Transverse colon (tissue), 4 donors: ENCODE measurements around the gene CLMN. TPM values are rescaled to one million over a fixed set of nuclear protein-coding genes. Genes with fewer than 3 reads are reported as not detected.

ENCODE experiments used
- DNase-seq: peaks from one replicate; pipeline ENCODE4 v3.0.0-alpha.2; 2019
- H3K27ac ChIP-seq, 4 donors: fragments of 200-600 bp; sonication (generic); 2 replicates each; pipeline ENCODE4 v1.5.1; 2016 to 2018; ENCODE audit warnings: inconsistent platforms in 4 of 4
- H3K27me3 ChIP-seq: fragments of 200-600 bp; sonication (generic); 2 replicates; pipeline ENCODE4 v1.5.1; 2017; ENCODE audit warnings: inconsistent platforms
- H3K36me3 ChIP-seq, 4 donors: fragments of 200-600 bp; sonication (generic); 2 replicates each; pipeline ENCODE4 v1.5.1; 2017 to 2019; ENCODE audit warnings: inconsistent platforms in 4 of 4
- H3K4me1 ChIP-seq, 4 donors: fragments of 200-600 bp; sonication (generic); 2 replicates each; pipeline ENCODE4 v1.5.1; 2017 to 2020; ENCODE audit warnings: inconsistent platforms in 4 of 4
- H3K4me3 ChIP-seq, 4 donors: fragments of 200-600 bp; sonication (generic); 1 replicate in 1 of 4; 2 replicates in 3 of 4; pipeline versions ENCODE4 v1.5.1 to v1.6.1; 2017 to 2019; ENCODE audit warnings: inconsistent platforms in 4 of 4
- H3K9me3 ChIP-seq, 2 donors: fragments of 200-600 bp; sonication (generic); 2 replicates each; pipeline ENCODE4 v1.5.1; 2017 to 2019; ENCODE audit warnings: inconsistent platforms in 2 of 2
- CTCF ChIP-seq, 5 experiments: fragments of 200-600 bp in 3 of 5; fragments of 450-650 bp in 2 of 5; sonication (generic) in 3 of 5; IDR thresholded peaks; 1 replicate in 2 of 5; 2 replicates in 3 of 5; pipeline ENCODE4 v1.5.1; 2016 to 2017; ENCODE audit warnings: antibody characterized with exemption in 5 of 5, inconsistent platforms in 3 of 5, mild to moderate bottlenecking in 2 of 5, moderate library complexity in 1 of 5
- EP300 ChIP-seq: sonication (generic); formaldehyde crosslinking; IDR thresholded peaks from one replicate; pipeline ENCODE4 v1.6.1; 2017; ENCODE audit warnings: antibody characterized with exemption, low read depth
- POLR2A ChIP-seq: fragments of 450-650 bp; IDR thresholded peaks from one replicate; pipeline ENCODE4 v1.6.1; 2016; ENCODE audit warnings: antibody characterized with exemption, mild to moderate bottlenecking, moderate library complexity
- POLR2AphosphoS5 ChIP-seq, 3 donors: sonication (generic); formaldehyde crosslinking; IDR thresholded peaks; one replicate each; pipeline ENCODE4 v1.6.1; 2016; ENCODE audit warnings: antibody characterized with exemption in 3 of 3
- WGBS, 2 donors: methylation state at CpG; one replicate each; pipeline ENCODE4 v1.1.5; 2018; ENCODE audit warnings: low coverage in 1 of 2; 5-methylcytosine and 5-hydroxymethylcytosine counted together
- in situ Hi-C, 4 donors: fragments of 200-750 bp; cut with MboI; loops; one replicate each; pipeline versions ENCODE4 v1.15.0 to v1.15.1; 2017; ENCODE audit warnings: low sequenced_read_pairs in 3 of 4, low pct_ligation_motif_present in 1 of 4, low pct_unique_long_range_greater_than_20kb in 1 of 4
- intact Hi-C: fragments of 100-400 bp; cut with DNase I; formaldehyde crosslinking; loops from one replicate; pipeline ENCODE4 v1.15.1; 2023; ENCODE audit warnings: low total_unique reads
- total RNA-seq, 4 donors: library from RNA; depleted of rRNA; stranded (reverse); fragments of >200 nt; gene quantifications; one replicate each; pipeline ENCODE4 v1.1.0, GENCODE V29; 2016

The CLMN gene
- total RNA-seq, 4 donors from 2014 or later, result 71.1 to 118 (median 90.1) TPM

GRCh38 chr14:95311752-95312151 is 8.0 kb downstream of the CLMN start:
- Histone ChIP-seq H3K27me3 (no peaks in the 10 kb centered on the region), H3K4me1 (peaks cover 18 to 46% (median 35%) of the 10 kb centered on the region in 4 donors), H3K36me3 (no peaks in the 10 kb centered on the region), H3K4me3 (no peak overlapping the region), H3K9me3 (no peaks in the 10 kb centered on the region), H3K27ac (peak overlapping the region in 3 of 4 donors; percentile 4 to 60 (median 40))
- intact Hi-C loops (no loop called here), in situ Hi-C loops (no loop called here)
- TF ChIP-seq EP300, result no peak
- no peak for TF ChIP-seq POLR2A
- no peak for TF ChIP-seq POLR2AphosphoS5 (IDR thresholded peaks at IDR 0.05)
- 87% methylated on average over 7 of the region's 7 CpGs; no CpG with 5 or more reads in 1 of the 2 donors for WGBS, 2 donors
- no peak for DNase-seq

- DNase-seq, result peak; percentile 62
- in situ Hi-C loops (no loop called here), intact Hi-C loops (no loop called here)
- Histone ChIP-seq H3K4me1 (peaks cover 18 to 46% (median 35%) of the 10 kb centered on the region in 4 donors), H3K36me3 (no peaks in the 10 kb centered on the region), H3K27ac (peak overlapping the region; percentile 4 to 40 (median 27)), H3K4me3 (no peak overlapping the region), H3K27me3 (no peaks in the 10 kb centered on the region), H3K9me3 (no peaks in the 10 kb centered on the region)
- WGBS, 2 donors, result 83% methylated on average over 8 to 16 of the region's 16 CpGs
- TF ChIP-seq POLR2A (no peak), CTCF (IDR thresholded peaks at IDR 0.05) (no peak), EP300 (no peak), POLR2AphosphoS5 (IDR thresholded peaks at IDR 0.05) (no peak)
Measured at GRCh38 chr14:95310635-95311380, 8.9 kb downstream of the CLMN start.

GRCh38 chr14:95309261-95310051 is 10.3 kb downstream of the CLMN start:
- in situ Hi-C loops, result no loop called here
- 74 to 86% methylated on average over 2 to 10 of the region's 10 CpGs for WGBS, 2 donors

GRCh38 chr14:95308073-95308472 is 11.6 kb downstream of the CLMN start:
- no peaks in the 10 kb centered on the region for H3K36me3 ChIP-seq
- intact Hi-C loops (no loop called here), in situ Hi-C loops (no loop called here)
- 78 to 83% methylated on average over 1 of the region's 1 CpG for WGBS, 2 donors
- H3K9me3 ChIP-seq, result no peaks in the 10 kb centered on the region
- peaks cover 5 to 25% (median 19%) of the 10 kb centered on the region in 4 donors for H3K4me1 ChIP-seq
- H3K27ac ChIP-seq, result no peak overlapping the region
- no peaks in the 10 kb centered on the region for H3K27me3 ChIP-seq
- TF ChIP-seq EP300, result no peak
- TF ChIP-seq POLR2AphosphoS5 (IDR thresholded peaks at IDR 0.05), result no peak
- TF ChIP-seq POLR2A, result no peak
- TF ChIP-seq CTCF (IDR thresholded peaks at IDR 0.05), result no peak
- no peak for DNase-seq
- H3K4me3 ChIP-seq, result no peak overlapping the region

More at GRCh38 chr14:95309261-95310051, 10.3 kb downstream of the CLMN start:
- peaks cover 18 to 38% (median 30%) of the 10 kb centered on the region in 4 donors for H3K4me1 ChIP-seq
- H3K27ac ChIP-seq, result no peak overlapping the region
- TF ChIP-seq EP300, result no peak
- TF ChIP-seq POLR2A, result no peak
- no peak for TF ChIP-seq POLR2AphosphoS5 (IDR thresholded peaks at IDR 0.05)
- no peak for TF ChIP-seq CTCF (IDR thresholded peaks at IDR 0.05)
- intact Hi-C loops, result no loop called here
- no peaks in the 10 kb centered on the region for H3K9me3 ChIP-seq
- no peak for DNase-seq
- no peak overlapping the region for H3K4me3 ChIP-seq
- H3K27me3 ChIP-seq, result no peaks in the 10 kb centered on the region
- no peaks in the 10 kb centered on the region for H3K36me3 ChIP-seq
